VCaP (cell line): Measurements from ENCODE around the gene COPZ1.

ENCODE experiments used
- H3K27ac ChIP-seq: fragments of 450-650 bp; 2 replicates; pipeline ENCODE4 v1.5.1; 2017
- TF ChIP-seq, protein P1 (sequence below): fragments of 450-650 bp; conservative IDR thresholded peaks from 2 replicates; pipeline ENCODE4 v1.5.1; 2017; ENCODE audit warnings: mild to moderate bottlenecking, moderate library complexity

Gene COPZ1

GRCh38 chr12:54398995-54399793 is 74.3 kb downstream of the COPZ1 start:
- TF ChIP-seq, protein P1, sequence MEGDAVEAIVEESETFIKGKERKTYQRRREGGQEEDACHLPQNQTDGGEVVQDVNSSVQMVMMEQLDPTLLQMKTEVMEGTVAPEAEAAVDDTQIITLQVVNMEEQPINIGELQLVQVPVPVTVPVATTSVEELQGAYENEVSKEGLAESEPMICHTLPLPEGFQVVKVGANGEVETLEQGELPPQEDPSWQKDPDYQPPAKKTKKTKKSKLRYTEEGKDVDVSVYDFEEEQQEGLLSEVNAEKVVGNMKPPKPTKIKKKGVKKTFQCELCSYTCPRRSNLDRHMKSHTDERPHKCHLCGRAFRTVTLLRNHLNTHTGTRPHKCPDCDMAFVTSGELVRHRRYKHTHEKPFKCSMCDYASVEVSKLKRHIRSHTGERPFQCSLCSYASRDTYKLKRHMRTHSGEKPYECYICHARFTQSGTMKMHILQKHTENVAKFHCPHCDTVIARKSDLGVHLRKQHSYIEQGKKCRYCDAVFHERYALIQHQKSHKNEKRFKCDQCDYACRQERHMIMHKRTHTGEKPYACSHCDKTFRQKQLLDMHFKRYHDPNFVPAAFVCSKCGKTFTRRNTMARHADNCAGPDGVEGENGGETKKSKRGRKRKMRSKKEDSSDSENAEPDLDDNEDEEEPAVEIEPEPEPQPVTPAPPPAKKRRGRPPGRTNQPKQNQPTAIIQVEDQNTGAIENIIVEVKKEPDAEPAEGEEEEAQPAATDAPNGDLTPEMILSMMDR: peak; percentile 100
- no peak overlapping the region for H3K27ac ChIP-seq

DNA sequence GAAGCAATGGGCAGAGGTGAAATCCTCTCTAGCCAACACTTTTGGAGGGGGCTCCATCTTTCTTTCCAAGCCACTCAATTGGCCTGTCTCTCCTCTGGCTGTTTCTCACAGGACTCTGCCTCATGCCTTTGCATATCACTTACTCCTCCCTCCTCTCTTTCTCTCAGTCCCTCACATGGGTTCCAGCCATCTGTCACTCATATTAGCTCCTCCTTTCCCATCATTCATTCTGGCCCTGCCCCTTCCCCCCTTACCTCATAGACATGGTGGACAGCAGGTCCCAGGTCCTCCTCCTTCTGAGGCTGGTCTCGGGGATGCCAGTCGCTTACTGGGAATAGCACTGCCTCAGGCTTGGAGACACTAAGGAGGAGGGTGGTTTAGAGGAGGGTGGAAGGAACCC is 76.2 kb downstream of the COPZ1 start:
- no peak overlapping the region for H3K27ac ChIP-seq
- TF ChIP-seq, protein P1: no peak
